ENCODE measurements around the gene SDE2.

- TF ChIP-seq SIN3A (IDR thresholded peaks at IDR 0.05; ENCODE audit: borderline replicate concordance, insufficient read depth, low read depth, low read length) = no peak
- TF ChIP-seq, protein P1, sequence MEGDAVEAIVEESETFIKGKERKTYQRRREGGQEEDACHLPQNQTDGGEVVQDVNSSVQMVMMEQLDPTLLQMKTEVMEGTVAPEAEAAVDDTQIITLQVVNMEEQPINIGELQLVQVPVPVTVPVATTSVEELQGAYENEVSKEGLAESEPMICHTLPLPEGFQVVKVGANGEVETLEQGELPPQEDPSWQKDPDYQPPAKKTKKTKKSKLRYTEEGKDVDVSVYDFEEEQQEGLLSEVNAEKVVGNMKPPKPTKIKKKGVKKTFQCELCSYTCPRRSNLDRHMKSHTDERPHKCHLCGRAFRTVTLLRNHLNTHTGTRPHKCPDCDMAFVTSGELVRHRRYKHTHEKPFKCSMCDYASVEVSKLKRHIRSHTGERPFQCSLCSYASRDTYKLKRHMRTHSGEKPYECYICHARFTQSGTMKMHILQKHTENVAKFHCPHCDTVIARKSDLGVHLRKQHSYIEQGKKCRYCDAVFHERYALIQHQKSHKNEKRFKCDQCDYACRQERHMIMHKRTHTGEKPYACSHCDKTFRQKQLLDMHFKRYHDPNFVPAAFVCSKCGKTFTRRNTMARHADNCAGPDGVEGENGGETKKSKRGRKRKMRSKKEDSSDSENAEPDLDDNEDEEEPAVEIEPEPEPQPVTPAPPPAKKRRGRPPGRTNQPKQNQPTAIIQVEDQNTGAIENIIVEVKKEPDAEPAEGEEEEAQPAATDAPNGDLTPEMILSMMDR (IDR thresholded peaks at IDR 0.05) = no peak
Observed at GRCh38 chr1:225995919-225996864, 3.0 kb downstream of the SDE2 start.
